Measurements from ENCODE around the gene ZNF280D.

ZNF280D gene

GRCh38 chr15:56732886-56733135 lies 498 bp downstream of the ZNF280D start:
- H3K4me1 ChIP-seq (ENCODE audit: insufficient read depth, low read length, severe bottlenecking) = peaks cover 38% of the 10 kb centered on the region
- peak overlapping the region; percentile 93 for H3K27ac ChIP-seq (ENCODE audit: low read depth, low read length, poor library complexity, severe bottlenecking)
- peak overlapping the region; percentile 95 for H3K9ac ChIP-seq (ENCODE audit: low read length)
- no peak for TF ChIP-seq EZH2 (IDR thresholded peaks at IDR 0.05; ENCODE audit: borderline replicate concordance, low read length)
- TF ChIP-seq CTCF (IDR thresholded peaks at IDR 0.05; ENCODE audit: low read length) = no peak
- H3K36me3 ChIP-seq (ENCODE audit: insufficient read depth, low read length) = peaks cover 34% of the 10 kb centered on the region
- peak overlapping the region; percentile 77 for H3K4me3 ChIP-seq (ENCODE audit: low read depth, low read length, poor library complexity, severe bottlenecking)
- no peaks in the 10 kb centered on the region for H4K20me1 ChIP-seq (ENCODE audit: insufficient read depth, low read length)
- peaks cover 50% of the 10 kb centered on the region for H3K79me2 ChIP-seq (ENCODE audit: insufficient read depth, low read length)
- peaks cover 11% of the 10 kb centered on the region; the same call in 1 of the 2 replicates for H3K9me3 ChIP-seq (ENCODE audit: low read length)
- peak overlapping the region; percentile 100 for H3K4me2 ChIP-seq (ENCODE audit: low read length)
- no peaks in the 10 kb centered on the region for H3K9me2 ChIP-seq (ENCODE audit: low read depth, low read length)
- H3F3A ChIP-seq (ENCODE audit: insufficient read depth, low read length) = peaks cover 10% of the 10 kb centered on the region; the same call in 1 of the 2 replicates
- no peaks in the 10 kb centered on the region for H3K27me3 ChIP-seq (ENCODE audit: insufficient read depth, low read length)
- no peak overlapping the region for H2AFZ ChIP-seq (ENCODE audit: low read length)

- Histone ChIP-seq H3K79me2 (ENCODE audit: insufficient read depth, low read length) (peaks cover 55% of the 10 kb centered on the region), H2AFZ (ENCODE audit: low read length) (no peak overlapping the region), H3K4me2 (ENCODE audit: low read length) (peak overlapping the region; percentile 100), H3F3A (ENCODE audit: insufficient read depth, low read length) (peaks cover 10% of the 10 kb centered on the region; the same call in 1 of the 2 replicates), H3K4me3 (ENCODE audit: low read depth, low read length, poor library complexity, severe bottlenecking) (peak overlapping the region; percentile 77), H3K27ac (ENCODE audit: low read depth, low read length, poor library complexity, severe bottlenecking) (peak overlapping the region; percentile 93), H3K9ac (ENCODE audit: low read length) (peak overlapping the region; percentile 95), H4K20me1 (ENCODE audit: insufficient read depth, low read length) (no peaks in the 10 kb centered on the region), H3K9me3 (ENCODE audit: low read length) (peaks cover 11% of the 10 kb centered on the region; the same call in 1 of the 2 replicates), H3K27me3 (ENCODE audit: insufficient read depth, low read length) (no peaks in the 10 kb centered on the region), H3K36me3 (ENCODE audit: insufficient read depth, low read length) (peaks cover 39% of the 10 kb centered on the region), H3K4me1 (ENCODE audit: insufficient read depth, low read length, severe bottlenecking) (peaks cover 38% of the 10 kb centered on the region), H3K9me2 (ENCODE audit: low read depth, low read length) (no peaks in the 10 kb centered on the region)
- TF ChIP-seq EZH2 (IDR thresholded peaks at IDR 0.05; ENCODE audit: borderline replicate concordance, low read length) = no peak
- no peak for TF ChIP-seq CTCF (IDR thresholded peaks at IDR 0.05; ENCODE audit: low read length)
Observed at GRCh38 chr15:56732135-56732885, 999 bp downstream of the ZNF280D start.

- H3K27ac ChIP-seq (ENCODE audit: low read depth, low read length, poor library complexity, severe bottlenecking) = peak overlapping the region; percentile 93
- H2AFZ ChIP-seq (ENCODE audit: low read length) = no peak overlapping the region
- no peaks in the 10 kb centered on the region for H4K20me1 ChIP-seq (ENCODE audit: insufficient read depth, low read length)
- peak overlapping the region; percentile 95 for H3K9ac ChIP-seq (ENCODE audit: low read length)
- H3K36me3 ChIP-seq (ENCODE audit: insufficient read depth, low read length) = peaks cover 47% of the 10 kb centered on the region
- peak overlapping the region; percentile 77 for H3K4me3 ChIP-seq (ENCODE audit: low read depth, low read length, poor library complexity, severe bottlenecking)
- H3K9me2 ChIP-seq (ENCODE audit: low read depth, low read length) = no peaks in the 10 kb centered on the region
- peak overlapping the region; percentile 100 for H3K4me2 ChIP-seq (ENCODE audit: low read length)
- H3K4me1 ChIP-seq (ENCODE audit: insufficient read depth, low read length, severe bottlenecking) = peaks cover 38% of the 10 kb centered on the region
- H3K79me2 ChIP-seq (ENCODE audit: insufficient read depth, low read length) = peaks cover 60% of the 10 kb centered on the region
- H3K27me3 ChIP-seq (ENCODE audit: insufficient read depth, low read length) = no peaks in the 10 kb centered on the region
- TF ChIP-seq CTCF (IDR thresholded peaks at IDR 0.05; ENCODE audit: low read length) (no peak), EZH2 (IDR thresholded peaks at IDR 0.05; ENCODE audit: borderline replicate concordance, low read length) (no peak)
- peaks cover 14% of the 10 kb centered on the region; the same call in 1 of the 2 replicates for H3K9me3 ChIP-seq (ENCODE audit: low read length)
- H3F3A ChIP-seq (ENCODE audit: insufficient read depth, low read length) = peaks cover 10% of the 10 kb centered on the region; the same call in 1 of the 2 replicates
Observed at GRCh38 chr15:56731548-56731947, 1.8 kb downstream of the ZNF280D start.

Data from OCI-LY1 (cell line).